Ovary (tissue), 9 donors: ENCODE measurements around the gene CCDC13. TPM values are rescaled to one million over a fixed set of nuclear protein-coding genes. Genes with fewer than 3 reads are reported as not detected.

ENCODE experiments used
- DNase-seq, 5 donors: peaks; one replicate each; pipeline ENCODE4 v3.0.0-alpha.2; 2019 to 2020
- H3K27ac ChIP-seq, 2 donors: fragments of 200-600 bp; one replicate each; pipeline versions ENCODE4 v1.5.1 to v1.8.0; 2019 to 2022
- H3K27me3 ChIP-seq: fragments of 200-600 bp; one replicate; pipeline ENCODE4 v1.8.0; 2022
- H3K36me3 ChIP-seq: fragments of 200-600 bp; sonication (generic); one replicate; pipeline ENCODE4 v1.5.1; 2019
- H3K4me1 ChIP-seq: one replicate; pipeline ENCODE4 v1.8.1; 2013; ENCODE audit warnings: mild to moderate bottlenecking, moderate library complexity; ENCODE audit not compliant: insufficient read depth
- H3K4me3 ChIP-seq: fragments of 200-600 bp; sonication (generic); one replicate; pipeline ENCODE4 v1.5.1; 2017
- H3K9me3 ChIP-seq, 2 donors: fragments of 200-600 bp in 1 of 2; sonication (generic) in 1 of 2; one replicate each; pipeline versions ENCODE4 v1.5.1 to v1.8.1; 2013 to 2019; ENCODE audit warnings: mild to moderate bottlenecking in 1 of 2, moderate library complexity in 1 of 2
- EP300 ChIP-seq: sonication (generic); formaldehyde crosslinking; IDR thresholded peaks from one replicate; pipeline ENCODE4 v1.6.1; 2017; ENCODE audit warnings: antibody characterized with exemption
- POLR2A ChIP-seq: fragments of 450-650 bp; IDR thresholded peaks from one replicate; pipeline ENCODE4 v1.6.1; 2017; ENCODE audit warnings: antibody characterized with exemption, mild to moderate bottlenecking, moderate library complexity
- WGBS, 3 donors: extraction: QIAGEN DNeasy Blood & Tissue Kit in 1 of 3; methylation state at CpG; one replicate each; pipeline versions ENCODE4 v1.1.5 to v1.1.7; 2013 to 2017; 5-methylcytosine and 5-hydroxymethylcytosine counted together
- intact Hi-C, 4 donors: fragments of 100-400 bp; cut with DNase I; formaldehyde crosslinking; loops; one replicate each; pipeline versions ENCODE4 v1.11.0 to v1.15.1; 2022 to 2023
- polyA plus RNA-seq, 2 donors: library from polyadenylated mRNA; stranded (reverse); fragments of 200-250 nt in 1 of 2; fragments of 350-450 nt in 1 of 2; fragmentation: Illumina TruSeq in 1 of 2; extraction: RNeasy Lipid Tissue Mini Kit (QIAGEN cat#74804) in 1 of 2; gene quantifications; one replicate each; pipeline ENCODE4 v1.2.3, GENCODE V29; 2013 to 2014
- total RNA-seq, 7 donors: library from RNA; depleted of rRNA in 2 of 7; stranded (reverse); fragments of >200 nt in 2 of 7; fragmentation: NEBNext Ultra II Directional in 3 of 7; extraction: Animal tissue kit (Norgen Biotek cat#: 25700) in 3 of 7; gene quantifications; one replicate each; pipeline versions ENCODE4 v1.1.0 to v1.2.4, GENCODE V29; 2016 to 2023
- TF ChIP-seq, protein P1 (sequence below), 3 donors: fragments of 450-650 bp in 2 of 3; fragments of 200-600 bp in 1 of 3; IDR thresholded peaks; one replicate each; pipeline versions ENCODE4 v1.5.1 to v1.8.0; 2016 to 2022; ENCODE audit warnings: antibody characterized with exemption in 3 of 3, mild to moderate bottlenecking in 1 of 3
- donor health status: DM: no; HTN: no; CAD: no; lungs with moderate emphysema.
- donor health status: DM: no; HTN: no; CAD: no.
- donor health status: Bipolar disorder and iron deficiency.
- donor health status: DM: yes; HTN: yes; CAD: no.
- donor health status: DM: no; HTN: no; CAD: no.
- donor health status: DM: yes; HTN: yes; CAD: no.

The CCDC13 gene
- total and polyA plus RNA-seq, 9 donors = 0.24 to 5.7 (median 0.75) TPM

DNA sequence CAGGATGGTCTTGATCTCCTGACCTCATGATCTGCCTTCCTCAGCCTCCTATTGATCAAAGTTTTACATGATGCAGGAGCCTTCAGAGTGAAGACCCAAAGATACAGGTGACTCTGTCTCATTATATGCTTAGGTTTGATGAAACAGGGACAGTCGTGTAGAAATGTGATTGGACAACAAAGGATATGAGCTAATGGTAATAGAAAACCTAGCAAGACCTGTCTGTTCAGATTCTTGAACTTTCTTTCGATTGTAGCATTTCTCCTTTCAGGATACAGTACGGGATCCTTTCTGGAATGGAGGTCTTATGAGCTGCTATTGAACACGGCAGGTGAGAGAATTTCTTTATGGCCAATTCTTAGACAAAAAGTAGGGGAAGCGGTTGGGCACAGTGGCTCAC, 36.1 kb upstream of the CCDC13 start, which contains the start of gene ACKR2:
ACKR2 (plus strand) TSS at position 244 of the 400 bp plus-strand sequence. CDS start 55,058 bp downstream, outside the sequence.
- no peak for DNase-seq
- Histone ChIP-seq H3K9me3 (no peaks in the 10 kb centered on the region), H3K4me3 (no peak within 1 kb of the TSS), H3K4me1 (no peaks in the 10 kb centered on the region), H3K27me3 (no peaks in the 10 kb centered on the region), H3K36me3 (no peaks in the 10 kb centered on the region), H3K27ac (no peak within 1 kb of the TSS)
- TF ChIP-seq, protein P1, sequence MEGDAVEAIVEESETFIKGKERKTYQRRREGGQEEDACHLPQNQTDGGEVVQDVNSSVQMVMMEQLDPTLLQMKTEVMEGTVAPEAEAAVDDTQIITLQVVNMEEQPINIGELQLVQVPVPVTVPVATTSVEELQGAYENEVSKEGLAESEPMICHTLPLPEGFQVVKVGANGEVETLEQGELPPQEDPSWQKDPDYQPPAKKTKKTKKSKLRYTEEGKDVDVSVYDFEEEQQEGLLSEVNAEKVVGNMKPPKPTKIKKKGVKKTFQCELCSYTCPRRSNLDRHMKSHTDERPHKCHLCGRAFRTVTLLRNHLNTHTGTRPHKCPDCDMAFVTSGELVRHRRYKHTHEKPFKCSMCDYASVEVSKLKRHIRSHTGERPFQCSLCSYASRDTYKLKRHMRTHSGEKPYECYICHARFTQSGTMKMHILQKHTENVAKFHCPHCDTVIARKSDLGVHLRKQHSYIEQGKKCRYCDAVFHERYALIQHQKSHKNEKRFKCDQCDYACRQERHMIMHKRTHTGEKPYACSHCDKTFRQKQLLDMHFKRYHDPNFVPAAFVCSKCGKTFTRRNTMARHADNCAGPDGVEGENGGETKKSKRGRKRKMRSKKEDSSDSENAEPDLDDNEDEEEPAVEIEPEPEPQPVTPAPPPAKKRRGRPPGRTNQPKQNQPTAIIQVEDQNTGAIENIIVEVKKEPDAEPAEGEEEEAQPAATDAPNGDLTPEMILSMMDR (IDR thresholded peaks at IDR 0.05) = no peak
- intact Hi-C loops = no loop called here
- WGBS, 3 donors = 93 to 96% (median 94%) methylated on average over 5 of the region's 5 CpGs

DNA sequence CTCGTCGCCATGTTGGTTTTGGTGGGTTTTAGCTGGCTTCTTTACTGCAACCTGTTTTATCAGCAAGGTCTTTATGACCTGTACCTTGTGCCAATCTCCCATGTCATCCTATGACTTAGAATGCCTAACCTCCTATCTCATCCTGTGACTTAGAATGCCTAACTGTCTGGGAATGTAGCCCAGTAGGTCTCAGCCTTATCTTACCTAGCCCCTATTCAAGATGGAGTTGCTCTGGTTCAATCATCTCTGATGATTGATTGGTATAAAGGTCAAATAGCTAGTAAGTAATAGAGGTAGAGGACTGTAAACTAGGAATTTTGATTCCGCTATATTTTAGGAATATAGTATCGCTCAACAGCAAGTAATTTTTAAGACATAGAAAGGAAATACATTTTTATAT, 34.9 kb upstream of the CCDC13 start:
- no peaks in the 10 kb centered on the region for H3K9me3 ChIP-seq
- WGBS, 3 donors = 84 to 89% (median 89%) methylated on average over 4 of the region's 4 CpGs
- H3K36me3 ChIP-seq = no peaks in the 10 kb centered on the region
- H3K4me1 ChIP-seq = no peaks in the 10 kb centered on the region
- no peak overlapping the region for H3K27ac ChIP-seq
- H3K4me3 ChIP-seq = no peak overlapping the region
- intact Hi-C loops = no loop called here
- H3K27me3 ChIP-seq = no peaks in the 10 kb centered on the region
- TF ChIP-seq POLR2A (no peak), EP300 (no peak)
- TF ChIP-seq, protein P1 (IDR thresholded peaks at IDR 0.05) = no peak
- no peak for DNase-seq

DNA sequence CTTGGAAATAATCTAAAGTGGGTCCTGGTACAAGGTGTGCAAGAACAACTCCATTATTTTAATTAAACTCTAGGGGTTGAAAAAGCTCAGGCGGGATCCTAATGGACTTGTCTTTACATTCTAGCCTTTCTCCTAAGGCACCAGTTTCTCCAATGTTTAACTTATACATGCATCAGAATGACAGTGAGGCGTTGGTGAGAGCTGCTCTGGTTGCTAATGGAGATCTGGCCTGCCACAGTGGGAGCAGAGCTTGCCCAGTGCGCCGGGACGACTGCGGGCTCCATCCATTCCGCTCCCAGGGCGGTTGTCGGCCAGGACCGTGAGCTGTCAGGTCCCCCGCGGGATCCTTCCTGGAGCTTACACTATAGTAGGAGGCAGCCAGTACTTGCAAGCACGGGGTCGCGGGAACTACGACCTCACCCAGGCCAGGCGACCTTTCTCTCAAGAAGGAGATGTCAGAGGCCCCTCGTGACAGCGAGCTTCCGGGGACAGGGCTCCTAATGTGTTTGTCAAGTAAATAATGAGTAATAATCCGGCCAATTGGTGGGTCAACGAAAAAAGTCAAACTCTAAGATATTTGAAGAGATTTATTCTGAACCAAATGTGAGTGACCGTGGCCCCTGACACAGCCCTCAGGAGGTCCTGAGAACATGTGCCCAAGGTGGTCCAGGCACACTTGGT, 32.2 kb upstream of the CCDC13 start:
- Histone ChIP-seq H3K27me3 (no peaks in the 10 kb centered on the region), H3K4me1 (no peaks in the 10 kb centered on the region), H3K27ac (peak overlapping the region in 1 of 2 donors; percentile 78), H3K36me3 (no peaks in the 10 kb centered on the region), H3K4me3 (peak overlapping the region; percentile 87), H3K9me3 (no peaks in the 10 kb centered on the region)
- 28 to 35% (median 30%) methylated on average over 19 to 23 of the region's 23 CpGs for WGBS, 3 donors
- DNase-seq = peak in 4 of 5 donors; percentile 33 to 51 (median 40)
- intact Hi-C loops = no loop called here
- TF ChIP-seq EP300 (no peak), POLR2A (no peak)
- TF ChIP-seq, protein P1 (IDR thresholded peaks at IDR 0.05) = no peak

DNA sequence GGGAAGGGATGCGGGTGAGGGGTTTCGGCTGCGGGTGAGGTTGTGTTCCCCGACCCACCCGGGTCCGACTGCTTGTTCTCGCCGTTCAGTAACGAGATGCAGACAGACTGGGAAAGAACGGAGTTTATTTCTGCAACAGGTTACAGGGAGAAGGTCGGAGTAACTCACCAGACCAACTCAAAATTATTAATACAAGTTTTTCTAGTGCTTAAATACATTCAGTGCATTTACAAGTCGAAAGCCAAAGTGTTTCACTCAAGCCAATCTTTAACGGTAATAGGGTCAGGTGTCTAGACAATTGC, 31.7 kb upstream of the CCDC13 start:
- H3K36me3 ChIP-seq = no peaks in the 10 kb centered on the region

More for the DNA sequence above, 31.7 kb upstream of the CCDC13 start:
- Histone ChIP-seq H3K9me3 (no peaks in the 10 kb centered on the region), H3K27me3 (no peaks in the 10 kb centered on the region), H3K27ac (peak overlapping the region; percentile 78 to 82), H3K4me3 (peak overlapping the region; percentile 87), H3K4me1 (no peaks in the 10 kb centered on the region)
- DNase-seq = no peak
- TF ChIP-seq EP300 = no peak
- TF ChIP-seq, protein P1 (IDR thresholded peaks at IDR 0.05) = no peak
- no peak for TF ChIP-seq POLR2A
- 0 to 1% (median 1%) methylated on average over 12 to 13 of the region's 13 CpGs for WGBS, 3 donors
- intact Hi-C loops = no loop called here
